NCI-H2081 treated with DMSO at 0.1 percent for 48 hours (cell line): Measurements from ENCODE around the gene RTCB.

Experiments
- DNase-seq: peaks from one replicate; lab custom pipeline; 2025; lab: John Stamatoyannopoulos, UW

RTCB gene

DNA sequence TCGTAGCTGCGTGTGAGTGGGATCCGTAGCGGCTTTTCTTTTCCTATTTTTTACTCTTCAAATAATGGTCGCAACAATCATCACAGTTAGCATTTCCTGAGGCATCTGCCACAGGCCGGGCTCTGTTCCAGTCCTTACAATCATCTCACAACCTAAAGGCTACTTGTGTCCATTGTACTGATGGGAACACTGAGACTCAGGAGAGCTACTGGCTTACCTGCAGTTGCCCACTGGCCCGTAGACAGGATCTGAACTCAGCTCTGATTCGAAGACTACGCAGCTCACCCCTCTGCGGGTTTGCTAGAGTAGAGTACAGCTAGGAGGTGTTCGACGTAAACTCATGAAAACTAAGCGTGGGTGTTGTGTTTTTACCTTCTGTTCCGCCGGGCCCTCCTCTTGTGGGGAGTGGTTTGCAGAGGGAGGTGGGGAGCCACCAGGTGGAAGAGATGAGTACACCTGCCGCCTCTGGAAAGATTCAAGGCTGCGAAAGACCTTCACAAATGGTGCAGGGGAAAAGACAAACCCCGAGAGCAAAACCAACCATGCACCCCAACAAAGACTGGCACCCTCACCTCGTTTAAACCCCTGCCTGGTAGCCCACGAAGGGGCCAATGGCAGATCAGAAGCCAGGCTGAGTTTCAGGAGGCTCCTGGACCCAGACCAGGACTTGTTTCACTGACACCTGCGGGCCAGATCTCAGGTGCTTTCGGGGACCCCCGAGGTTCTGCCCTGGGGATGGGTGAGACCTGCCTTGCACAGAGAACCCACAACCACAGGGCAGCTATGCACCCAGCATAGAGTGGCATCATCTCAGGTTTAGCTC lies 72.6 kb downstream of the RTCB start:
- DNase-seq: no peak

DNA sequence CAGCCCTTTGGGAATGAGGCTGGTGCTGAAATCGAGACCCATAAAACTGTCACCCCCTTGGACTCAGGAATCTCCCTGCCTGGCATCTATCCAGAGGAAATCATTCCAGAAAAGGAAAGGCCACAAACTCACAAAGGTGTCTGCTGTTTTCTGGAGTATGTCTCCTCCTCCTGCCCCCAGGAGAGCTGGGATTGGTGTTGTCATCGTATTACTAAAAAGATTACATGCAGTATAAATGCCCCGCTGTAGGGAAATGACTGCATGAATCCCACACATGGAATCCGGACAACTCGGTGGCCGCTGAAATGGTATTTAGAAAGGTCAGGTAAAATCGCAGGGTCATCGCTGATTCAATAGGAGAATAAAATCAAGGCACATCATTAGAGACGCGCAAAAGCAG lies 73.3 kb downstream of the RTCB start:
- DNase-seq: no peak
